Esophagus mucosa (tissue), 1 donor: ENCODE data around the gene MYO1A. TPM values are rescaled to one million over a fixed set of nuclear protein-coding genes. Genes with fewer than 3 reads are reported as not detected.

Source experiments
- ATAC-seq: fragments of 200-7000 bp; cut with Tn5 transposase; one replicate; pipeline ENCODE4 v1.9.1; 2020
- total RNA-seq: library from RNA; stranded (reverse); gene quantifications from one replicate; pipeline ENCODE4 v1.2.4, GENCODE V29; 2023
- donor health status: DM: yes; HTN: yes; CAD: no.

MYO1A gene
- total RNA-seq, 1 donor from 2014 or later: 0.52 TPM

- ATAC-seq: no peak
These were observed 37.1 kb downstream of the MYO1A start for GRCh38 chr12:57012600-57013465.

GRCh38 chr12:57011438-57012424 lies 38.2 kb downstream of the MYO1A start:
- no peak for ATAC-seq

GRCh38 chr12:57010627-57011247 lies 39.2 kb downstream of the MYO1A start:
- ATAC-seq: no peak

GRCh38 chr12:57009949-57010626 lies 39.8 kb downstream of the MYO1A start:
- ATAC-seq: no peak

GRCh38 chr12:57008178-57008577 lies 41.8 kb downstream of the MYO1A start:
- peak; percentile 36 for ATAC-seq

GRCh38 chr12:57006809-57007475 lies 43.0 kb downstream of the MYO1A start:
- ATAC-seq: no peak

- peak; percentile 46 for ATAC-seq
These were observed 43.7 kb downstream of the MYO1A start, which contains the start of gene ZBTB39 for GRCh38 chr12:57005980-57006808. TSS of gene ZBTB39 (minus strand) at chr12:57006546. CDS start at chr12:57004917, 1,629 bp downstream.

- no peak for ATAC-seq
These were observed 45.3 kb downstream of the MYO1A start for GRCh38 chr12:57004651-57005050.

GRCh38 chr12:57003395-57003794 lies 46.5 kb downstream of the MYO1A start:
- ATAC-seq: no peak

- peak; percentile 85 for ATAC-seq
These were observed 48.5 kb downstream of the MYO1A start for GRCh38 chr12:57001448-57001906.

- no peak for ATAC-seq
These were observed 49.5 kb downstream of the MYO1A start for GRCh38 chr12:57000393-57000792.

GRCh38 chr12:56999456-56999855 lies 50.5 kb downstream of the MYO1A start:
- ATAC-seq: no peak

GRCh38 chr12:56998981-56999380 lies 50.9 kb downstream of the MYO1A start:
- ATAC-seq: no peak

GRCh38 chr12:56998316-56998715 lies 51.6 kb downstream of the MYO1A start:
- ATAC-seq: no peak

GRCh38 chr12:56996793-56997545 lies 53.0 kb downstream of the MYO1A start:
- no peak for ATAC-seq

GRCh38 chr12:56995930-56996496 lies 53.9 kb downstream of the MYO1A start:
- no peak for ATAC-seq

- no peak for ATAC-seq
These were observed 54.6 kb downstream of the MYO1A start for GRCh38 chr12:56995201-56995929.

GRCh38 chr12:56994231-56994746 lies 55.6 kb downstream of the MYO1A start:
- no peak for ATAC-seq
